K562 (cell line): ENCODE results near the gene HDHD5. TPM values are rescaled to one million over a fixed set of nuclear protein-coding genes. Genes with fewer than 3 reads are reported as not detected.

Source experiments
- ATAC-seq: fragments of 200-7000 bp; cut with Tn5 transposase; 3 replicates; pipeline ENCODE4 v1.9.1; 2020; ENCODE audit warnings: moderate library complexity
- BruUV-seq: library from RNA; stranded (reverse); fragments of 400-500 nt; replicated peaks from 2 replicates; lab custom pipeline; 2021; lab: Mats Ljungman, UMichigan
- CTCF ChIA-PET: fragments of 300-600 bp; formaldehyde crosslinking; extraction: SDS; loops from one replicate; lab custom pipeline; 2021; ENCODE audit warnings: low intra/inter-chr PET ratio; lab: Yijun Ruan, JAX
- POLR2A ChIA-PET: fragments of 300-600, 350-650 bp; sonication (Branson Sonifier 250); formaldehyde crosslinking; extraction: SDS; loops from one replicate; lab custom pipeline; 2021; ENCODE audit warnings: antibody characterized with exemption, inconsistent platforms; lab: Yijun Ruan, JAX
- DNase-seq, 4 experiments: peaks; one replicate each; pipeline versions ENCODE4 v3.0.0 to v3.0.0-alpha.2; 2011 to 2018; ENCODE audit warnings: low spot score in 3 of 4, mixed read lengths in 3 of 4; ENCODE audit errors: extremely low read depth in 1 of 4
- FAIRE-seq: peaks from 2 replicates; lab custom pipeline; 2011; peaks lifted over from hg19 to GRCh38; lab: Jason Lieb, UNC
- H2AFZ ChIP-seq: 2 replicates; pipeline ENCODE4 v1.6.0; 2011; ENCODE audit warnings: low read depth, low read length, control low read depth, inconsistent platforms
- H3K27ac ChIP-seq: fragments of 200-600 bp; 3 replicates; pipeline ENCODE4 v1.8.0; 2011; ENCODE audit warnings: low read depth, mild to moderate bottlenecking, control low read depth, inconsistent platforms, low read length, moderate library complexity, mixed read lengths; ENCODE audit errors: extremely low read depth
- H3K27me3 ChIP-seq, 2 experiments: fragments of 300-600 bp in 1 of 2; 2 replicates in 1 of 2; 3 replicates in 1 of 2; pipeline versions ENCODE4 v1.6.0 to v1.8.0; 2011; ENCODE audit warnings: inconsistent platforms in 2 of 2, low read length in 2 of 2, mild to moderate bottlenecking in 1 of 2, mixed read lengths in 1 of 2, moderate library complexity in 1 of 2; ENCODE audit not compliant: control insufficient read depth in 2 of 2, insufficient read depth in 2 of 2
- H3K36me3 ChIP-seq: fragments of 300-600 bp; 3 replicates; pipeline ENCODE4 v1.8.0; 2011; ENCODE audit warnings: mild to moderate bottlenecking, low read length, inconsistent platforms; ENCODE audit not compliant: control insufficient read depth, insufficient read depth
- H3K4me1 ChIP-seq, 2 experiments: fragments of 200-600 bp in 1 of 2; replicated peaks in 1 of 2; 2 replicates in 1 of 2; 3 replicates in 1 of 2; pipeline versions ENCODE4 v1.5.1 to v1.8.0; 2011; ENCODE audit warnings: inconsistent platforms in 2 of 2, low read length in 2 of 2, mild to moderate bottlenecking in 1 of 2, mixed read lengths in 1 of 2, moderate library complexity in 1 of 2; ENCODE audit not compliant: control insufficient read depth in 2 of 2, insufficient read depth in 2 of 2
- H3K4me2 ChIP-seq: 2 replicates; pipeline ENCODE4 v1.6.1; 2011; ENCODE audit warnings: low read length, control low read depth, inconsistent platforms, mixed read lengths; ENCODE audit not compliant: insufficient read depth
- H3K4me3 ChIP-seq: fragments of 200-600 bp; sonication (generic), shearing (Covaris generic); 2 replicates; pipeline ENCODE4 v1.5.1; 2016; ENCODE audit warnings: control low read depth, inconsistent platforms
- H3K79me2 ChIP-seq: fragments of 200-600 bp; 3 replicates; pipeline ENCODE4 v1.8.0; 2011; ENCODE audit warnings: low read length, inconsistent platforms; ENCODE audit not compliant: control insufficient read depth, insufficient read depth
- H3K9ac ChIP-seq, 2 experiments: 2 replicates each; pipeline versions ENCODE4 v1.6.0 to v1.6.1; 2011; ENCODE audit warnings: low read depth in 2 of 2, low read length in 2 of 2, control low read depth in 1 of 2, inconsistent platforms in 1 of 2, mild to moderate bottlenecking in 1 of 2, mixed read lengths in 1 of 2; ENCODE audit not compliant: insufficient read depth in 1 of 2
- H3K9me1 ChIP-seq: one replicate; pipeline ENCODE4 v1.6.0; 2011; ENCODE audit warnings: inconsistent platforms, mild to moderate bottlenecking, low read length, moderate library complexity; ENCODE audit not compliant: control insufficient read depth, insufficient read depth
- H3K9me3 ChIP-seq: replicated peaks from 2 replicates; pipeline ENCODE4 v1.5.1; 2011; ENCODE audit warnings: low read depth, low read length, inconsistent platforms; ENCODE audit not compliant: control insufficient read depth, insufficient read depth
- H4K20me1 ChIP-seq: replicated peaks from 2 replicates; pipeline ENCODE4 v1.6.1; 2011; ENCODE audit warnings: low read length, inconsistent platforms, mixed read lengths; ENCODE audit not compliant: control insufficient read depth, insufficient read depth
- BMI1 ChIP-seq: fragments of 150-350 bp; IDR thresholded peaks from 2 replicates; pipeline ENCODE4 v1.6.1; 2014; ENCODE audit warnings: low read length
- ELF4 ChIP-seq: fragments of 450-650 bp; formaldehyde crosslinking; IDR thresholded peaks from 2 replicates; pipeline ENCODE4 v1.4.0; 2022; ENCODE audit warnings: missing genetic modification characterization
- TAF1 ChIP-seq: IDR thresholded peaks from 2 replicates; pipeline ENCODE4 v1.6.1; 2011; ENCODE audit warnings: mild to moderate bottlenecking, low read length, moderate library complexity; ENCODE audit not compliant: insufficient read depth, control insufficient read depth, severe bottlenecking; ENCODE audit errors: extremely low read depth
- ZNF274 ChIP-seq: IDR thresholded peaks from 2 replicates; pipeline ENCODE4 v1.6.1; 2011; ENCODE audit warnings: low read depth, mild to moderate bottlenecking, low read length, moderate library complexity, borderline replicate concordance
- ZNF77 ChIP-seq: fragments of 250-450 bp; sonication (Bioruptor Pico); IDR thresholded peaks from 2 replicates; pipeline ENCODE4 v1.5.0; 2020
- WGBS: fragments of 100-300 bp; shearing (Covaris generic); methylation state at CpG from one replicate; pipeline ENCODE4 v1.1.6; 2016; ENCODE audit warnings: low coverage, mixed read lengths; ENCODE audit not compliant: insufficient coverage; ENCODE audit errors: missing lambda C conversion rate; 5-methylcytosine and 5-hydroxymethylcytosine counted together
- in situ Hi-C: fragments of 300-500 bp; cut with MboI; formaldehyde crosslinking; loops from 4 replicates; pipeline ENCODE4 v1.15.0; 2018; ENCODE audit warnings: inconsistent platforms, mixed read lengths
- intact Hi-C: fragments of 100-400 bp; cut with micrococcal nuclease; formaldehyde crosslinking; loops from 2 replicates; pipeline ENCODE4 v1.14.2; 2022
- polyA plus RNA-seq, 8 experiments: library from polyadenylated mRNA; depleted of rRNA in 4 of 8; stranded (reverse) in 5 of 8; unstranded in 3 of 8; fragments of >200 nt; fragmentation: Nextera tagmentation in 2 of 8; fragmentation: Illumina TruSeq in 1 of 8; extraction: Ambion mirVana in 2 of 8; extraction: Trizol in 1 of 8; gene quantifications; 2 replicates each; pipeline versions ENCODE4 v1.2.1 to v1.2.3, GENCODE V29; 2011 to 2014; ENCODE audit warnings: inconsistent platforms in 1 of 8, missing spikeins in 1 of 8
- total RNA-seq, 7 experiments: library from RNA; depleted of rRNA in 6 of 7; stranded (reverse); fragments of >200 nt in 6 of 7; fragmentation: Illumina TruSeq in 2 of 7; extraction: Trizol in 2 of 7; gene quantifications; 2 replicates each; pipeline versions ENCODE4 v1.2.1 to v1.2.3, GENCODE V29; 2011 to 2021; ENCODE audit warnings: low replicate concordance in 1 of 7
- TF ChIP-seq, protein P1 (sequence below): sonication (generic); formaldehyde crosslinking; IDR thresholded peaks from 2 replicates; pipeline ENCODE4 v1.8.0; 2022; ENCODE audit warnings: mild to moderate bottlenecking, missing genetic modification reagents
- TF ChIP-seq, protein P2 (sequence below): fragments of 250-450 bp; sonication (Bioruptor Pico); IDR thresholded peaks from 2 replicates; pipeline ENCODE4 v1.5.0; 2021; ENCODE audit warnings: mild to moderate bottlenecking, moderate library complexity
- TF ChIP-seq, protein P3 (sequence below), 2 experiments: IDR thresholded peaks; 2 replicates each; pipeline ENCODE4 v1.6.1; 2011; ENCODE audit warnings: borderline replicate concordance in 1 of 2, control low read depth in 1 of 2, low read depth in 1 of 2, low read length in 1 of 2, mild to moderate bottlenecking in 1 of 2, mixed read lengths in 1 of 2, moderate library complexity in 1 of 2; ENCODE audit not compliant: insufficient read depth in 1 of 2, insufficient read length in 1 of 2, poor library complexity in 1 of 2, severe bottlenecking in 1 of 2; ENCODE audit errors: extremely low read depth in 1 of 2
- TF ChIP-seq, protein P4 (sequence below): fragments of 250-450 bp; sonication (Bioruptor Pico); IDR thresholded peaks from 2 replicates; pipeline ENCODE4 v1.9.0; 2021; ENCODE audit warnings: mild to moderate bottlenecking, inconsistent platforms

Gene HDHD5
- total and polyA plus RNA-seq, 9 of the 15 experiments (the other 6 are each of a cell fraction or from before 2014, with no cell fraction given): 1.6 to 36.6 (median 24.2) TPM

DNA sequence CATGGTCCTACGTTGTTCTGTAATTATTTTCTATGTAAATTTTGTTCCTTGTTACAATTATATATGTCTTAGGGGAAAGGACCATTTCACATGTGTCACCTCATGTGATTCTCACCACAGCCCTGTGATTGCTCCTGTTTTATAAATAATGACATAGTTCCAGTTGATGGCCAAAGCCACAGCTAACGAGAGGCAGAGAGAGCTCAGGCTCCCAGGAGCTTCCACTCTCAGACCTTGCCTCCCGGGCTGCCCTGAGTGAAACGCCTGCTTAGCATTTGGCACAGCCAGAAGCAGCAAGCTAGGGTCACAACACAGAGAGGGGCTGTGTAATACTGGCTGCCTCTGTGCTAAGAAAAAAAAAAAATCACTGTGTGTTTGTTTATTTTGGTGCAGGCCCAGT is 43.8 kb downstream of the HDHD5 start (continued):
- TF ChIP-seq ZNF274 (no peak), TAF1 (no peak), BMI1 (no peak)
- TF ChIP-seq, protein P1, sequence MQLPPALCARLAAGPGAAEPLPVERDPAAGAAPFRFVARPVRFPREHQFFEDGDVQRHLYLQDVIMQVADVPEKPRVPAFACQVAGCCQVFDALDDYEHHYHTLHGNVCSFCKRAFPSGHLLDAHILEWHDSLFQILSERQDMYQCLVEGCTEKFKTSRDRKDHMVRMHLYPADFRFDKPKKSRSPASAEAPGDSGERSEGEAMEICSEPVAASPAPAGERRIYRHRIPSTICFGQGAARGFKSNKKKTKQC: no peak
- TF ChIP-seq, protein P2, sequence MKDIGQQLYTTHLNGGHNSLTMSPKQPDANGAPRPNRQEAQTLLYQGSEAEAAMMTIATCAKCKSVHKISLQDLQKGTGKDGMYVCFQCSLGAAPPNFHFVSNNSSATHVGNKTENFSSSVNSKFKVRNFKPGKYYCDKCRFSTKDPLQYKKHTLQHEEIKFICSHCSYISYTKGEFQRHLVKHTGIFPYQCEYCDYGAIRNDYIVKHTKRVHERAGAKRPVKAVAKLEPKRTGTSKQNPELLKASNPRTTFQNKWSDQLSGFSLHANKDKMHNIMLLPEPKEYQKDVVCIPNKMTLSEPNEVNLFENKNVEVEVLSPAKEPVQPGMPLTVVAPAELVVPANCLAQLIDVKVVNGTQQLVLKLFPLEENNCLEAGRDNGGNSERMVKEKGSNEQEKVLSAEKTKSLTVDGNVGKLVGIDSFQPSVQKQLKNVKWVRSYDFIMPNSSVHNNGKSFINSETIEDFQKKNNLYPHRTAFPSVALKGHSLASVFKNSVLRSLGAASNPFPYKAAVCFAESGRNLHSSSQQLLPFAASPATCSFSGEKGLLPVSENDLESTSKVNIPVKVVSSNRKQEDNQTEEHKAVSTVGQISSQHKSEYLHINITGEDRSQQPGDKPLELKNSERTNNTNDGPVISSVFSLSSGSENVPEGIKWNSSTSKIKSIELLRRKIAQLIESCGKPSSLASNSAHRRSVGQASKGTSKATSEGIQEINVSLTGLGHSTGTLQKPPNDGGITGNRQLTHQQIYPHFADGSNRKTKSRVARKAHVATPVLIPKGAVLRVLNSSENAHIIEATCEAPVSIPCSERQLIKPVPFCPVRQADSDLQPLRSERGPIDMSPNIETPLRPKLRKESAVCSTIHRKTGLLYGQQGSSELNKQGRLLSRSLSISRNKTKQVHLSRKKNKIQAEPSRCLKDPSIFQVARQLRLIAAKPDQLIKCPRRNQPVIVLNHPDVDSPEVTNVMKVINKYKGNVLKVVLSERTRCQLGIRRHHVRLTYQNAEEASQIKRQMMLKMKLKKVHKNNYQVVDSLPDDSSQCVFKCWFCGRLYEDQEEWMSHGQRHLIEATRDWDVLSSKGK (CRISPR knock-in tag): no peak

DNA sequence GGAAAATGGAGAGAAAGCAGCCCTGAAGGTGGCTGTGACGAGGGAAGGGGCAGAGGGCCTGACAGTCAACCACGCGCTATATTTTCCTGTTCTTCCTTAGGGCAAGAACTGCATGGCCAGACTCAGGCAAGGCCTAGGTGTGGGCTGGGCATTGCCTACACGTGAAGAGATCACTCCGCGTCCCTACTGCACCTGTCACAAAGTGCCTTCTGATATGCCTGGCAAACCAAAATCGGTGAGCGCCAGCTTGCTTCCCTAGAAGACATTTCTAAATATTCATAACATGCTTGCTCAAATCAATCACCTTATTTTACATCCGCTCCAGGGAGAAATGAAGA is 44.2 kb downstream of the HDHD5 start:
- ATAC-seq (no peak), FAIRE-seq (peak; percentile 15), DNase-seq (no peak)
- CTCF ChIA-PET: no interaction called here
- 0 out of 3 replicates have a peak, but pooled peaks cover under 1% of the 10 kb centered on the region for H3K36me3 ChIP-seq
- peaks cover 14% of the 10 kb centered on the region for H4K20me1 ChIP-seq
- 14% methylated on average over 8 of the region's 9 CpGs for WGBS
- H3K79me2 ChIP-seq: no peaks in the 10 kb centered on the region
- no peak overlapping the region for H3K4me2 ChIP-seq
- no peaks in the 10 kb centered on the region for H3K9me1 ChIP-seq
- peaks cover 25 to 54% of the 10 kb centered on the region in 2 experiments for H3K27me3 ChIP-seq
- no peak overlapping the region for H3K9ac ChIP-seq
- POLR2A ChIA-PET: no interaction called here
- no peak overlapping the region for H2AFZ ChIP-seq
- H3K27ac ChIP-seq: no peak overlapping the region
- TF ChIP-seq, protein P3, sequence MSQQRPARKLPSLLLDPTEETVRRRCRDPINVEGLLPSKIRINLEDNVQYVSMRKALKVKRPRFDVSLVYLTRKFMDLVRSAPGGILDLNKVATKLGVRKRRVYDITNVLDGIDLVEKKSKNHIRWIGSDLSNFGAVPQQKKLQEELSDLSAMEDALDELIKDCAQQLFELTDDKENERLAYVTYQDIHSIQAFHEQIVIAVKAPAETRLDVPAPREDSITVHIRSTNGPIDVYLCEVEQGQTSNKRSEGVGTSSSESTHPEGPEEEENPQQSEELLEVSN (IDR thresholded peaks at IDR 0.05; ENCODE audit: borderline replicate concordance in 1 of 2, extremely low read depth in 1 of 2, insufficient read depth in 1 of 2, insufficient read length in 1 of 2, low read depth in 1 of 2, low read length in 1 of 2, poor library complexity in 1 of 2, severe bottlenecking in 1 of 2): no peak
- TF ChIP-seq ZNF77 (CRISPR knock-in tag): no peak
- no peak for TF ChIP-seq ELF4
- TF ChIP-seq, protein P4, sequence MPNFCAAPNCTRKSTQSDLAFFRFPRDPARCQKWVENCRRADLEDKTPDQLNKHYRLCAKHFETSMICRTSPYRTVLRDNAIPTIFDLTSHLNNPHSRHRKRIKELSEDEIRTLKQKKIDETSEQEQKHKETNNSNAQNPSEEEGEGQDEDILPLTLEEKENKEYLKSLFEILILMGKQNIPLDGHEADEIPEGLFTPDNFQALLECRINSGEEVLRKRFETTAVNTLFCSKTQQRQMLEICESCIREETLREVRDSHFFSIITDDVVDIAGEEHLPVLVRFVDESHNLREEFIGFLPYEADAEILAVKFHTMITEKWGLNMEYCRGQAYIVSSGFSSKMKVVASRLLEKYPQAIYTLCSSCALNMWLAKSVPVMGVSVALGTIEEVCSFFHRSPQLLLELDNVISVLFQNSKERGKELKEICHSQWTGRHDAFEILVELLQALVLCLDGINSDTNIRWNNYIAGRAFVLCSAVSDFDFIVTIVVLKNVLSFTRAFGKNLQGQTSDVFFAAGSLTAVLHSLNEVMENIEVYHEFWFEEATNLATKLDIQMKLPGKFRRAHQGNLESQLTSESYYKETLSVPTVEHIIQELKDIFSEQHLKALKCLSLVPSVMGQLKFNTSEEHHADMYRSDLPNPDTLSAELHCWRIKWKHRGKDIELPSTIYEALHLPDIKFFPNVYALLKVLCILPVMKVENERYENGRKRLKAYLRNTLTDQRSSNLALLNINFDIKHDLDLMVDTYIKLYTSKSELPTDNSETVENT: no peak
- TF ChIP-seq, all 486 proteins: peak for 0
- intact Hi-C loops (loop anchor here (5.0 kb wide), 1 partner anchor 387 kb away; no protein-coding TSS in a partner anchor), in situ Hi-C loops (no loop called here)
- no TSS peak for BruUV-seq
- no peak overlapping the region for H3K4me3 ChIP-seq
- H3K9me3 ChIP-seq: no peaks in the 10 kb centered on the region
- peaks cover 0 to 7% of the 10 kb centered on the region in 2 experiments; a peak in 1 of 5 replicates for H3K4me1 ChIP-seq
